ENCODE data around the gene TMEM69. TPM values are rescaled to one million over a fixed set of nuclear protein-coding genes. Genes with fewer than 3 reads are reported as not detected.
"Not testable (repeated sequence)": the region's sequence is repeated elsewhere in the genome, so short reads cannot be mapped to it uniquely, and the experiment has no call there.

TMEM69 gene
- total and polyA plus RNA-seq, 2 experiments from 2014 or later: 30.6 to 33.5 TPM

DNA sequence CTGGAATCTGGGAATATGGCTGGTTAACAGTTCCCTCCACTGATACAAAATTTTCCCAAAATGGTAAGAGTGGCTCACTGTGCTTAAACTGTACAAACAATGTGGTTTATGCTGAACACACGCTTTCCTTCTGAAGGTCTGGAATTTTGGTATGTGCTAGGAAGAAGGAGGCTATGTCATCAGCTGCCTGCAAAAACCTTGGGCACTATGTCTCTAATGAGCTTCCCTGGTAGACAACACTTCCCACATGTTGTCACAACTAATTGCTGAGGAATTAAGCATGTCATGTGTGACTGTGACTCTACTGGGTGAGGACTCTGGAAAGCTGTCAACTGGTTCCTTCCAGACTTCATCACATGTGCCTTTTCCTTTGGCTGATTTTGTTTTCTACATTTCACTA is 33.2 kb downstream of the TMEM69 start:
- no peak overlapping the region for H3K4me2 ChIP-seq
- H2AFZ ChIP-seq: no peak overlapping the region
- WGBS (ENCODE audit: low lambda C conversion rate, missing lambda C conversion rate): 82% methylated on average over 1 of the region's 1 CpG

DNA sequence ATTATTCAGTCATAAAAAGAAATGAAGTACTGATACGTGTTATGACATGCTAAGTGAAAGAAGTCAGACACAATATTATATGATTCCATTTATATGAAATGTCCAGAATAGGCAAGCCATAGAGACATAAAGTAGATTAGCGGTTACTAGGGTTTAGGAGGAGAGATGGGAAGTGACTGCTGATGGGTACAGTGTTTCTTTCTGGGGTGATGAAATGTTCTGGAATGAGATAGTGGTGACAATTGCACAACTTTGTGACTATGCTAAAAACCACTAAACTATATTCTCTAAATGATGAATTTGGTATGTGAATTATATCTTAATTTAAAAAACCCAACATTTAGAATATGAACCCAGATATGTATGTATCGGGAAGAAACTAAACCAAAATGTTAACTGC is 34.8 kb downstream of the TMEM69 start:
- Histone ChIP-seq H3K9me2 (replicated peaks; ENCODE audit: insufficient read depth) (no peaks in the 10 kb centered on the region), H2AFZ (no peak overlapping the region), H3K79me2 (no peaks in the 10 kb centered on the region), H4K20me1 (ENCODE audit: insufficient read depth, poor library complexity, severe bottlenecking) (no peaks in the 10 kb centered on the region), H3K9me3 (ENCODE audit: low read depth) (no peaks in the 10 kb centered on the region), H3K27ac (no peak overlapping the region), H3K36me3 (replicated peaks; ENCODE audit: insufficient read depth, low read depth) (no peaks in the 10 kb centered on the region), H3K27me3 (no peaks in the 10 kb centered on the region), H3K4me3 (no peak overlapping the region), H3K4me1 (ENCODE audit: insufficient read depth) (no peaks in the 10 kb centered on the region), H3K4me2 (no peak overlapping the region)
- DNase-seq (ENCODE audit: low spot score): no peak
- TF ChIP-seq EZH2phosphoT487 (IDR thresholded peaks at IDR 0.05; ENCODE audit: low read depth, severe bottlenecking, unreplicated experiment): no peak
- WGBS (ENCODE audit: low lambda C conversion rate, missing lambda C conversion rate): 97% methylated on average over 3 of the region's 3 CpGs

More for the DNA sequence above, 33.2 kb downstream of the TMEM69 start:
- Histone ChIP-seq H3K79me2 (no peaks in the 10 kb centered on the region), H3K27ac (no peak overlapping the region), H4K20me1 (ENCODE audit: insufficient read depth, poor library complexity, severe bottlenecking) (no peaks in the 10 kb centered on the region), H3K4me1 (ENCODE audit: insufficient read depth) (no peaks in the 10 kb centered on the region), H3K9me3 (ENCODE audit: low read depth) (no peaks in the 10 kb centered on the region), H3K9me2 (replicated peaks; ENCODE audit: insufficient read depth) (no peaks in the 10 kb centered on the region), H3K27me3 (no peaks in the 10 kb centered on the region), H3K36me3 (replicated peaks; ENCODE audit: insufficient read depth, low read depth) (no peaks in the 10 kb centered on the region), H3K4me3 (no peak overlapping the region)
- no peak for DNase-seq (ENCODE audit: low spot score)
- no peak for TF ChIP-seq CTCF (IDR thresholded peaks at IDR 0.05; ENCODE audit: poor library complexity)

- H3K9me2 ChIP-seq (replicated peaks; ENCODE audit: insufficient read depth): no peaks in the 10 kb centered on the region
- DNase-seq (ENCODE audit: low spot score): no peak
- no peaks in the 10 kb centered on the region for H3K27me3 ChIP-seq
- no peak overlapping the region for H3K27ac ChIP-seq
- H3K36me3 ChIP-seq (replicated peaks; ENCODE audit: insufficient read depth, low read depth): no peaks in the 10 kb centered on the region
- no peak for TF ChIP-seq EZH2phosphoT487 (IDR thresholded peaks at IDR 0.05; ENCODE audit: low read depth, severe bottlenecking, unreplicated experiment)
- TF ChIP-seq EZH2 (IDR thresholded peaks at IDR 0.05; ENCODE audit: borderline replicate concordance): no peak
- TF ChIP-seq CTCF (IDR thresholded peaks at IDR 0.05; ENCODE audit: poor library complexity): no peak
- H3K4me1 ChIP-seq (ENCODE audit: insufficient read depth): no peaks in the 10 kb centered on the region
- H2AFZ ChIP-seq: no peak overlapping the region
- no peak overlapping the region for H3K4me2 ChIP-seq
- no peaks in the 10 kb centered on the region for H4K20me1 ChIP-seq (ENCODE audit: insufficient read depth, poor library complexity, severe bottlenecking)
- H3K4me3 ChIP-seq: no peak overlapping the region
- no peaks in the 10 kb centered on the region for H3K9me3 ChIP-seq (ENCODE audit: low read depth)
- H3K79me2 ChIP-seq: no peaks in the 10 kb centered on the region
These were observed 35.4 kb downstream of the TMEM69 start for GRCh38 chr1:45723248-45723930.

GRCh38 chr1:45726007-45726406 is 38.0 kb downstream of the TMEM69 start:
- not testable (repeated sequence) for H3K36me3 ChIP-seq (replicated peaks; ENCODE audit: insufficient read depth, low read depth); H3K4me2 ChIP-seq; H3K27me3 ChIP-seq; H3K9me3 ChIP-seq (ENCODE audit: low read depth); H4K20me1 ChIP-seq (ENCODE audit: insufficient read depth, poor library complexity, severe bottlenecking); H2AFZ ChIP-seq; H3K27ac ChIP-seq; H3K9me2 ChIP-seq (replicated peaks; ENCODE audit: insufficient read depth); DNase-seq (ENCODE audit: low spot score); H3K4me1 ChIP-seq (ENCODE audit: insufficient read depth); H3K79me2 ChIP-seq; H3K4me3 ChIP-seq
- 97% methylated on average over 8 of the region's 9 CpGs for WGBS (ENCODE audit: low lambda C conversion rate, missing lambda C conversion rate)

Measured in hepatocyte (in vitro differentiated cells).